ENCODE measurements around the gene RSRC2. TPM values are rescaled to one million over a fixed set of nuclear protein-coding genes. Genes with fewer than 3 reads are reported as not detected.
"Not testable (repeated sequence)": the region's sequence is repeated elsewhere in the genome, so short reads cannot be mapped to it uniquely, and the experiment has no call there.

RSRC2 gene
- total and polyA plus RNA-seq, 7 experiments from 2014 or later: 32.1 to 249 (median 128) TPM

DNA sequence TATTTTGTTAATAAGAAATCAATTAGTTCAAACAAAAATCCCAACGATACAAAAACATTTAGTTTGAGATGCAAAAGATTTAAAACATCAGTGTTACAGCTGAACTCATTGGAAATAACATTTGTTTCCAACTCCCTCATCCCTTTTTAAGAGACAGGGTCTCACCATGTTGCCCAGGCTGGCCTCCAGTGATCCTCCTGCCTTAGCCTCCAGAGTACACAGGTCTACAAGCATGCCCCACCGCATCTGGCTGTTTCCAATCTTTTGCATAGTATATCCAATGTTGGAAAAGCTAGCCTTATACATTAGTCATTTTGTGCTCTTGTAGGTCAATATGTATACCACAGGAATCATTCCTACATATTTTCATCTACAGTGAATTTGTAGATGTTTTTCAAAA, 11.5 kb downstream of the RSRC2 start:
- POLR2A ChIA-PET: interaction anchor here (0.5 to 1.0 kb wide), 3 partner anchors 11 to 117 kb away, joined by 3 read pairs; partner anchors contain the start of genes KNTC1 and RSRC2
- H3K36me3 Mint-ChIP-seq: peaks cover 9 to 53% (median 36%) of the 10 kb centered on the region in 5 donors

DNA sequence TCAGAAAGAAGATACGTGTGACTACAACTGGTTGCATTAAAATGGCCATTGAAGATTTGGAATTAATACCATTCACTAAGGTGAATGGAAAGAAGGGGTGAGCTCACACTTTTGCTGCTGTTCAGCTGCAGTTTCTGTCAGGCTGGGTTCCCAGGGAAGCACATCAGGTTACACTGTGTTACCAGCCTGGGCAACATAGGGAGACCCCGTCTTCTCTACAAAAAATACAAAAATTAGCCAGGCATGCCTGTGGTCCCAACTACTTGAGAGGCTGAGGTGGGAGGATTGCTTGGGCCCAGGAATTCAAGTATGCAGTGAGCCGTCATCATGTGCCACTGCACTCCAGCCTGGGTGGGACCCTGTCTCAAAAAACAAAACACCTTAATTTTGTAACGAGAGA, 13.1 kb downstream of the RSRC2 start:
- POLR2A ChIA-PET: interaction anchor here (1.4 to 4.9 kb wide), 2 partner anchors 10 to 13 kb away, joined by 3 to 31 read pairs; partner anchors contain the start of gene ZCCHC8
- DNase-seq (no peak), ATAC-seq (no peak)
- H3K27me3 ChIP-seq (ENCODE audit: control insufficient read depth in 2 of 2, insufficient read depth in 2 of 2, low read length in 2 of 2): no peaks in the 10 kb centered on the region
- Mint-ChIP-seq H3K27me3 (no peaks in the 10 kb centered on the region), H3K27ac (peak overlapping the region in 3 of 9 donors; percentile 10 to 43 (median 38)), H3K36me3 (peaks cover 9 to 43% (median 28%) of the 10 kb centered on the region in 5 donors), H3K4me1 (peaks cover under 1 to 19% (median 8%) of the 10 kb centered on the region in 7 donors), H3K9me3 (no peaks in the 10 kb centered on the region), H3K4me3 (no peak overlapping the region)
- intact Hi-C loops (cut with micrococcal nuclease): no loop called here
- CTCF ChIA-PET: interaction anchor here (0.6 to 1.8 kb wide), 2 partner anchors 16 to 114 kb away, joined by 3 to 5 read pairs; no protein-coding TSS in a partner anchor
- H3K4me1 ChIP-seq (ENCODE audit: control insufficient read depth in 2 of 2, insufficient read depth in 2 of 2, low read length in 2 of 2): no peaks in the 10 kb centered on the region
- no peaks in the 10 kb centered on the region for H3K9me3 ChIP-seq (ENCODE audit: control insufficient read depth in 2 of 3, low read length in 3 of 3)
- no peak overlapping the region for H3K4me3 ChIP-seq (ENCODE audit: low read length)
- H3K27ac ChIP-seq (ENCODE audit: low read depth, low read length): no peak overlapping the region
- H3K36me3 ChIP-seq (ENCODE audit: control insufficient read depth in 2 of 3, insufficient read depth in 3 of 3, low read length in 3 of 3): peaks cover 51 to 96% (median 77%) of the 10 kb centered on the region in 3 experiments

More for the DNA sequence above, 11.5 kb downstream of the RSRC2 start:
- no peaks in the 10 kb centered on the region for H3K9me3 Mint-ChIP-seq
- H3K27me3 Mint-ChIP-seq: no peaks in the 10 kb centered on the region
- DNase-seq: no peak
- H3K4me1 ChIP-seq (ENCODE audit: control insufficient read depth in 2 of 2, insufficient read depth in 2 of 2, low read length in 2 of 2): peaks cover 0 to 5% of the 10 kb centered on the region in 2 donors
- no peaks in the 10 kb centered on the region for H3K27me3 ChIP-seq (ENCODE audit: control insufficient read depth in 2 of 2, insufficient read depth in 2 of 2, low read length in 2 of 2)
- H3K4me1 Mint-ChIP-seq: peaks cover 7 to 31% (median 21%) of the 10 kb centered on the region in 7 donors
- peaks cover 51 to 93% (median 76%) of the 10 kb centered on the region in 3 experiments for H3K36me3 ChIP-seq (ENCODE audit: control insufficient read depth in 2 of 3, insufficient read depth in 3 of 3, low read length in 3 of 3)
- no peak overlapping the region for H3K4me3 ChIP-seq (ENCODE audit: low read length)
- peak overlapping the region in 3 of 9 donors; percentile 28 to 59 (median 48) for H3K27ac Mint-ChIP-seq
- no peak for ATAC-seq
- no peak overlapping the region for H3K27ac ChIP-seq (ENCODE audit: low read depth, low read length)
- no peaks in the 10 kb centered on the region for H3K9me3 ChIP-seq (ENCODE audit: control insufficient read depth in 2 of 3, low read length in 3 of 3)
- CTCF ChIA-PET: no interaction called here
- H3K4me3 Mint-ChIP-seq: no peak overlapping the region
- intact Hi-C loops (cut with micrococcal nuclease): no loop called here

DNA sequence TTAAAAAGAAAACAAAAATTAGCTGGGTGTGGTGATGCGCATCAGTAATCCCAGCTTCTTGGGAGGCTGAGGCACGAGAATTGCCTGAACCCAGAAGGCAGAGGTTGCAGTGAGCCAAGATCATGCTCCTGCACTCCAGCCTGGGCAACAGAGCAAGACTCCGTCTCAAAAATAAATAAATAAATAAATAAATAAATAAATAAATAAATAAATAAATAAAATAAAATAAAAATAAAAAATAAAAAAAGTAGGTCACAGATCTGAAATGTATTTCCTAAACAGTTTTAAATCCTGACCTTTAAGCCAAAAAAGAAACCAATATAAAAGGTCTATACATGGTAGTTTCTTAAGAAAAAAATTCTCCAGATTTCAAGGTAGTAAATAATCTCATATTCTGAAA, 13.7 kb downstream of the RSRC2 start:
- intact Hi-C loops (cut with micrococcal nuclease); H3K27ac Mint-ChIP-seq; H3K9me3 ChIP-seq (ENCODE audit: control insufficient read depth in 2 of 3, low read length in 3 of 3); H3K27ac ChIP-seq (ENCODE audit: low read depth, low read length); H3K4me3 Mint-ChIP-seq; DNase-seq; H3K9me3 Mint-ChIP-seq; ATAC-seq; H3K4me3 ChIP-seq (ENCODE audit: low read length); H3K27me3 Mint-ChIP-seq; H3K27me3 ChIP-seq (ENCODE audit: control insufficient read depth in 2 of 2, insufficient read depth in 2 of 2, low read length in 2 of 2); H3K4me1 ChIP-seq (ENCODE audit: control insufficient read depth in 2 of 2, insufficient read depth in 2 of 2, low read length in 2 of 2): not testable (repeated sequence)
- H3K4me1 Mint-ChIP-seq: peaks cover 0 to 14% (median 7%) of the 10 kb centered on the region in 7 donors
- peaks cover 9 to 45% (median 26%) of the 10 kb centered on the region in 5 donors for H3K36me3 Mint-ChIP-seq
- peaks cover 50 to 96% (median 78%) of the 10 kb centered on the region in 3 experiments for H3K36me3 ChIP-seq (ENCODE audit: control insufficient read depth in 2 of 3, insufficient read depth in 3 of 3, low read length in 3 of 3)
- ChIA-PET CTCF (interaction anchor here (0.6 to 1.8 kb wide), 3 partner anchors 110 to 676 kb away, joined by 4 to 6 read pairs (median 5); no protein-coding TSS in a partner anchor), POLR2A (interaction anchor here (0.9 to 4.9 kb wide), 3 partner anchors 9 to 12 kb away, joined by 3 to 31 read pairs (median 3); partner anchors contain the start of gene ZCCHC8)

DNA sequence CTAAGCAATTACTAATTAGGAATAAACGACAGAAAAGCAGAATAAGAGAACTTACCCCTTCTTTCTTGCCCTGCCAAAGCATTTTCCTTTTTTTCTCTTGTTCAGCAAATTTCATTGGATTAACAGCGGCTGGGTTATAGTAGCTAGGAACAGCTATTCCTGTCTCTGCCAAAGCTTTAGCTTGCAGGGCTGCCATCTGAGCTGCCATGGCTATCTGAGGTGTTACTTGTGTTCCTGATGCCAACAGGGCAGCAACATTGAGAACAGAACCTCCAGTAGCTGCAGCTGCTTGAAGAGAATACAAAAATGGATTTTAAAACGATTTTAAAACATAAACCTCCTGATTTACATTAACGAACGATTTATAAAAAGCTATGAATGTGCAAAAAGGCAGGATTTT, 18.6 kb downstream of the RSRC2 start:
- no peaks in the 10 kb centered on the region for H3K27me3 Mint-ChIP-seq
- no peaks in the 10 kb centered on the region for H3K4me1 ChIP-seq (ENCODE audit: control insufficient read depth in 2 of 2, insufficient read depth in 2 of 2, low read length in 2 of 2)
- intact Hi-C loops (cut with micrococcal nuclease): no loop called here
- no peak overlapping the region for H3K4me3 Mint-ChIP-seq
- no peaks in the 10 kb centered on the region for H3K9me3 ChIP-seq (ENCODE audit: control insufficient read depth in 2 of 3, low read length in 3 of 3)
- peaks cover 33 to 94% (median 64%) of the 10 kb centered on the region in 3 experiments for H3K36me3 ChIP-seq (ENCODE audit: control insufficient read depth in 2 of 3, insufficient read depth in 3 of 3, low read length in 3 of 3)
- no peaks in the 10 kb centered on the region for H3K27me3 ChIP-seq (ENCODE audit: control insufficient read depth in 2 of 2, insufficient read depth in 2 of 2, low read length in 2 of 2)
- H3K9me3 Mint-ChIP-seq: peaks cover 0 to 2% (median 0%) of the 10 kb centered on the region in 11 donors
- POLR2A ChIA-PET: interaction anchor here (0.5 to 1.6 kb wide), 3 partner anchors 11 to 794 kb away, joined by 3 to 6 read pairs (median 5); partner anchors contain the start of genes KNTC1 and RSRC2
- no peak for DNase-seq
- H3K27ac ChIP-seq (ENCODE audit: low read depth, low read length): no peak overlapping the region
- no peak for ATAC-seq
- no peak overlapping the region for H3K27ac Mint-ChIP-seq
- H3K4me3 ChIP-seq (ENCODE audit: low read length): no peak overlapping the region
- CTCF ChIA-PET: no interaction called here
- peaks cover 0 to 7% (median 0%) of the 10 kb centered on the region in 7 donors for H3K4me1 Mint-ChIP-seq
- H3K36me3 Mint-ChIP-seq: peaks cover 3 to 38% (median 27%) of the 10 kb centered on the region in 5 donors

DNA sequence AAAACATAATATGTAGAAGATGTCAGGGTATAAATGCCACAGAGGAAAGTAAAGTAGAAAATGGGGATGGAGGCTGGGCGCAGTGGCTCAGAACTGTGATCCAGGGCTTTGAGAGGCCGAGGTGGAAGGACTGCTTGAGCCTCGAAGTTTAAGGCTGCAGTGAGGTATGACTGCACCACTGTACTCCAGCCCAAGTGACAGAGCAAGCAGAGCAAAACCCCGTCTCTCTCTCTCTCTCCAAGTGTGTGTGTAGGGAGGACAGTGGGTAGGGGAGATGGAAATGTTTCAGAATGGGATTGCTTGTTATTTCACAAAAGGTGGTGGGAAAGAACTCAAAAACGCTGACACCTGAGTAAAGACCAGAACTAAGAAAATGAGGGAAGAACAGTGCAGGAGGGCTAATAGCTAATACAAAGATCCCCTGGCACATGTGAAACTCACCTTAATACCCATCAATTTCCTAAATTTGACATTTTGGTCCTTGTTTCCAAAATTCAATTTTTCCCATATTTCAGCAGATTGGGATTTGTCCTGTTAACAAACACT, 20.3 kb downstream of the RSRC2 start:
- H3K4me3 Mint-ChIP-seq: no peak overlapping the region
- ATAC-seq (no peak), DNase-seq (no peak)
- no peaks in the 10 kb centered on the region for H3K27me3 Mint-ChIP-seq
- Histone ChIP-seq H3K27me3 (ENCODE audit: control insufficient read depth in 2 of 2, insufficient read depth in 2 of 2, low read length in 2 of 2) (no peaks in the 10 kb centered on the region), H3K36me3 (ENCODE audit: control insufficient read depth in 2 of 3, insufficient read depth in 3 of 3, low read length in 3 of 3) (peaks cover 28 to 81% (median 56%) of the 10 kb centered on the region in 3 experiments), H3K9me3 (ENCODE audit: control insufficient read depth in 2 of 3, low read length in 3 of 3) (no peaks in the 10 kb centered on the region), H3K4me3 (ENCODE audit: low read length) (no peak overlapping the region), H3K4me1 (ENCODE audit: control insufficient read depth in 2 of 2, insufficient read depth in 2 of 2, low read length in 2 of 2) (peaks cover 1 to 9% of the 10 kb centered on the region in 2 donors), H3K27ac (ENCODE audit: low read depth, low read length) (no peak overlapping the region)
- POLR2A ChIA-PET: no interaction called here
- H3K36me3 Mint-ChIP-seq: peaks cover 3 to 35% (median 27%) of the 10 kb centered on the region in 5 donors
- H3K27ac Mint-ChIP-seq: peak overlapping the region in 4 of 9 donors; percentile 23 to 68 (median 36)
- intact Hi-C loops (cut with micrococcal nuclease): no loop called here
- H3K4me1 Mint-ChIP-seq: peaks cover 8 to 16% (median 9%) of the 10 kb centered on the region in 7 donors
- CTCF ChIA-PET: interaction anchor here (1.5 kb wide), 1 partner anchor 107 kb away, joined by 5 read pairs; no protein-coding TSS in a partner anchor
- H3K9me3 Mint-ChIP-seq: peaks cover 0 to 2% (median 0%) of the 10 kb centered on the region in 11 donors

DNA sequence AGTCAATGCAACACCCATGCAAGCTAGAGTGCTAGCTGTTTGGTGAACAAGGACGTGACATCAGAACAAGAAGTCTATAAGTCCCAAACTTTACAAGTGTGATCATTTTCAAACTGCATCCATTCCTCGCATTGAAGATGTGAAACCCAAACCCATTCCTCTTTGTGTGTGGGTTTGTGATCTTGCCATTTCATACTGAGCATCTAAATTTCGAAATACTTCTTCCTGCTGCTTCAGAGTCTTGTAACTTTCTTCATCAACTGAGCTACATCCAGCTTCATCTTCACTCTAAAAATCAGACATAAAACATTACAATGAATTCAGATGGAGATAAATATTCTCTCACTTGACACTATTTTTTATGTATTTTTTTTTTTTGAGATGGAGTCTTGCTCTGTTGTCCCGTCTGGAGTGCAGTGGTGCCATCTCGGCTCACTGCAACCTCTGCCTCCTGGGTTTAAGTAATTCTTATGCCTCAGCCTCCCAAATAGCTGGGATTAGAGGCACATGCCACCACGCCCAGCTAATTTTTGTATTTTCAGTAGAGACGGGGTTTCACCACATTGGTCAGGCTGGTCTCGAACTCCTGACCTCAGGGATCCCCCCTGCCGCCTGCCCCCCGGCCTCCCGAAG, 21.2 kb downstream of the RSRC2 start:
- POLR2A ChIA-PET: interaction anchor here (0.9 to 9.6 kb wide), 3 partner anchors 20 to 102 kb away, joined by 4 to 115 read pairs (median 4); partner anchors contain the start of genes KNTC1 and RSRC2
- Mint-ChIP-seq H3K4me1 (peaks cover 14 to 22% (median 18%) of the 10 kb centered on the region in 7 donors), H3K4me3 (no peak overlapping the region), H3K36me3 (peaks cover 3 to 30% (median 24%) of the 10 kb centered on the region in 5 donors), H3K27ac (peak overlapping the region in 2 of 9 donors; percentile 34 to 45), H3K9me3 (peaks cover 0 to 2% (median 0%) of the 10 kb centered on the region in 11 donors), H3K27me3 (no peaks in the 10 kb centered on the region)
- Histone ChIP-seq H3K27ac (ENCODE audit: low read depth, low read length) (no peak overlapping the region), H3K4me1 (ENCODE audit: control insufficient read depth in 2 of 2, insufficient read depth in 2 of 2, low read length in 2 of 2) (peaks cover 5 to 15% of the 10 kb centered on the region in 2 donors), H3K27me3 (ENCODE audit: control insufficient read depth in 2 of 2, insufficient read depth in 2 of 2, low read length in 2 of 2) (no peaks in the 10 kb centered on the region), H3K4me3 (ENCODE audit: low read length) (no peak overlapping the region), H3K9me3 (ENCODE audit: control insufficient read depth in 2 of 3, low read length in 3 of 3) (no peaks in the 10 kb centered on the region), H3K36me3 (ENCODE audit: control insufficient read depth in 2 of 3, insufficient read depth in 3 of 3, low read length in 3 of 3) (peaks cover 26 to 72% (median 48%) of the 10 kb centered on the region in 3 experiments)
- DNase-seq (no peak), ATAC-seq (no peak)
- intact Hi-C loops (cut with micrococcal nuclease): no loop called here
- CTCF ChIA-PET: interaction anchor here (0.9 to 1.5 kb wide), 2 partner anchors 32 to 107 kb away, joined by 3 to 5 read pairs; no protein-coding TSS in a partner anchor
